Spleen (tissue), 7 donors: Measurements from ENCODE around the gene PPP2R3A.

Experiments used
- CTCF ChIP-seq, 11 experiments: fragments of 200-600 bp in 7 of 11; fragments of 450-650 bp in 4 of 11; sonication (generic) in 4 of 11; IDR thresholded peaks in 8 of 11; conservative IDR thresholded peaks in 3 of 11; 1 replicate in 7 of 11; 2 replicates in 4 of 11; pipeline versions ENCODE4 v1.4.0 to v1.8.0; 2016 to 2021; ENCODE audit warnings: antibody characterized with exemption in 11 of 11, inconsistent platforms in 4 of 11, mild to moderate bottlenecking in 1 of 11
- POLR2A ChIP-seq, 3 donors: fragments of 450-650 bp; IDR thresholded peaks; one replicate each; pipeline ENCODE4 v1.5.1; 2017; ENCODE audit warnings: antibody characterized with exemption in 3 of 3, mild to moderate bottlenecking in 1 of 3
- donor health status: DM: no; HTN: no; CAD: no; lungs with moderate emphysema.
- donor health status: DM: no; HTN: no; CAD: no.
- donor health status: DM: no; HTN: no; CAD: no.

GRCh38 chr3:136189043-136189442 lies 223.5 kb downstream of the PPP2R3A start:
- TF ChIP-seq CTCF (IDR thresholded peaks at IDR 0.05 in 8 of 11, conservative IDR thresholded peaks at IDR 0.05 in 3 of 11) (no peak), POLR2A (IDR thresholded peaks at IDR 0.05) (no peak)
